Neural cell (in vitro differentiated cells): ENCODE results near the gene GSS.

Experiments used
- EP300 ChIP-seq: fragments of 450-650 bp; conservative IDR thresholded peaks from 2 replicates; pipeline ENCODE4 v1.6.1; 2014; ENCODE audit warnings: antibody characterized with exemption, mild to moderate bottlenecking, moderate library complexity; ENCODE audit not compliant: poor library complexity, severe bottlenecking
- EZH2 ChIP-seq: fragments of 200-600, 300-800 bp; shearing (Covaris generic), sonication (generic); IDR thresholded peaks from 2 replicates; pipeline ENCODE4 v1.6.1; 2014; ENCODE audit warnings: antibody characterized with exemption, low read length, borderline replicate concordance, mild to moderate bottlenecking; ENCODE audit not compliant: insufficient read depth, poor library complexity, severe bottlenecking
- MXI1 ChIP-seq: fragments of 450-650 bp; conservative IDR thresholded peaks from 2 replicates; pipeline ENCODE4 v1.6.1; 2014; ENCODE audit warnings: antibody characterized with exemption, mild to moderate bottlenecking; ENCODE audit not compliant: poor library complexity, severe bottlenecking
- SMC3 ChIP-seq: fragments of 450-650 bp; conservative IDR thresholded peaks from 2 replicates; pipeline ENCODE4 v1.6.1; 2014; ENCODE audit warnings: antibody characterized with exemption, mild to moderate bottlenecking, moderate library complexity; ENCODE audit not compliant: poor library complexity
- TAF1 ChIP-seq: IDR thresholded peaks from 2 replicates; pipeline ENCODE4 v1.6.1; 2012; ENCODE audit warnings: low read depth
- TF ChIP-seq, protein P1 (sequence below): fragments of 450-650 bp; IDR thresholded peaks from 2 replicates; pipeline ENCODE4 v1.5.1; 2014; ENCODE audit warnings: antibody characterized with exemption, mild to moderate bottlenecking, moderate library complexity; ENCODE audit not compliant: poor library complexity, severe bottlenecking
- TF ChIP-seq, protein P2 (sequence below): IDR thresholded peaks from 2 replicates; pipeline ENCODE4 v1.6.1; 2012; ENCODE audit warnings: borderline replicate concordance

DNA sequence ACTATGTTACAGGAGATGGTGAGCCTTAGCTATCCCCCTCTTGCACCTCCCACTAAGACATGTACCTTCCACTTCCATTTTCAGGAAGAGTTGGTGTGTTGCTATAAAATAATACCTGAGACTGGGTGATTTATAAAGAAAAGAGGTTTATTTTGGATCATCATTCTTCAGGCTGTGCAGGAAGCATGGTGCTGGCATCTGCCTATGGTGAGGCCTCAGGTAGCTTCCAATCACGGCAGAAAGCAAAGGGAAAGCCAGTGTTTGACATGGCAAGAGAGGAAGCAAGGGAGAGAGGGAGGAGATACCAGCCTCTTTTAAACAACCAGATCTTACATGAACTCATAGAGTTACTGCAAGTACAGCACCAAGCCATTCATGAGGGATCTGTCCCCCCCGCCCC lies 32.2 kb downstream of the GSS start:
- TF ChIP-seq, protein P1, sequence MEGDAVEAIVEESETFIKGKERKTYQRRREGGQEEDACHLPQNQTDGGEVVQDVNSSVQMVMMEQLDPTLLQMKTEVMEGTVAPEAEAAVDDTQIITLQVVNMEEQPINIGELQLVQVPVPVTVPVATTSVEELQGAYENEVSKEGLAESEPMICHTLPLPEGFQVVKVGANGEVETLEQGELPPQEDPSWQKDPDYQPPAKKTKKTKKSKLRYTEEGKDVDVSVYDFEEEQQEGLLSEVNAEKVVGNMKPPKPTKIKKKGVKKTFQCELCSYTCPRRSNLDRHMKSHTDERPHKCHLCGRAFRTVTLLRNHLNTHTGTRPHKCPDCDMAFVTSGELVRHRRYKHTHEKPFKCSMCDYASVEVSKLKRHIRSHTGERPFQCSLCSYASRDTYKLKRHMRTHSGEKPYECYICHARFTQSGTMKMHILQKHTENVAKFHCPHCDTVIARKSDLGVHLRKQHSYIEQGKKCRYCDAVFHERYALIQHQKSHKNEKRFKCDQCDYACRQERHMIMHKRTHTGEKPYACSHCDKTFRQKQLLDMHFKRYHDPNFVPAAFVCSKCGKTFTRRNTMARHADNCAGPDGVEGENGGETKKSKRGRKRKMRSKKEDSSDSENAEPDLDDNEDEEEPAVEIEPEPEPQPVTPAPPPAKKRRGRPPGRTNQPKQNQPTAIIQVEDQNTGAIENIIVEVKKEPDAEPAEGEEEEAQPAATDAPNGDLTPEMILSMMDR = no peak
- no peak for TF ChIP-seq MXI1
- no peak for TF ChIP-seq EZH2
- TF ChIP-seq, protein P2, sequence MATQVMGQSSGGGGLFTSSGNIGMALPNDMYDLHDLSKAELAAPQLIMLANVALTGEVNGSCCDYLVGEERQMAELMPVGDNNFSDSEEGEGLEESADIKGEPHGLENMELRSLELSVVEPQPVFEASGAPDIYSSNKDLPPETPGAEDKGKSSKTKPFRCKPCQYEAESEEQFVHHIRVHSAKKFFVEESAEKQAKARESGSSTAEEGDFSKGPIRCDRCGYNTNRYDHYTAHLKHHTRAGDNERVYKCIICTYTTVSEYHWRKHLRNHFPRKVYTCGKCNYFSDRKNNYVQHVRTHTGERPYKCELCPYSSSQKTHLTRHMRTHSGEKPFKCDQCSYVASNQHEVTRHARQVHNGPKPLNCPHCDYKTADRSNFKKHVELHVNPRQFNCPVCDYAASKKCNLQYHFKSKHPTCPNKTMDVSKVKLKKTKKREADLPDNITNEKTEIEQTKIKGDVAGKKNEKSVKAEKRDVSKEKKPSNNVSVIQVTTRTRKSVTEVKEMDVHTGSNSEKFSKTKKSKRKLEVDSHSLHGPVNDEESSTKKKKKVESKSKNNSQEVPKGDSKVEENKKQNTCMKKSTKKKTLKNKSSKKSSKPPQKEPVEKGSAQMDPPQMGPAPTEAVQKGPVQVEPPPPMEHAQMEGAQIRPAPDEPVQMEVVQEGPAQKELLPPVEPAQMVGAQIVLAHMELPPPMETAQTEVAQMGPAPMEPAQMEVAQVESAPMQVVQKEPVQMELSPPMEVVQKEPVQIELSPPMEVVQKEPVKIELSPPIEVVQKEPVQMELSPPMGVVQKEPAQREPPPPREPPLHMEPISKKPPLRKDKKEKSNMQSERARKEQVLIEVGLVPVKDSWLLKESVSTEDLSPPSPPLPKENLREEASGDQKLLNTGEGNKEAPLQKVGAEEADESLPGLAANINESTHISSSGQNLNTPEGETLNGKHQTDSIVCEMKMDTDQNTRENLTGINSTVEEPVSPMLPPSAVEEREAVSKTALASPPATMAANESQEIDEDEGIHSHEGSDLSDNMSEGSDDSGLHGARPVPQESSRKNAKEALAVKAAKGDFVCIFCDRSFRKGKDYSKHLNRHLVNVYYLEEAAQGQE = no peak
- no peak for TF ChIP-seq SMC3
- TF ChIP-seq EP300 = no peak
- TF ChIP-seq TAF1 = no peak
